Cardiac fibroblast (primary cell): ENCODE results near the gene FOXP3.

Experiments used
- DNase-seq, 2 donors: peaks; one replicate each; pipeline versions ENCODE4 v3.0.0 to v3.0.0-alpha.2; 2010; ENCODE audit warnings: low read depth in 2 of 2
- H3K4me3 ChIP-seq, 2 donors: replicated peaks in 1 of 2; 1 replicate in 1 of 2; 2 replicates in 1 of 2; pipeline ENCODE4 v1.5.1; 2011; ENCODE audit warnings: low read depth in 2 of 2, low read length in 2 of 2, mild to moderate bottlenecking in 2 of 2, moderate library complexity in 1 of 2
- TF ChIP-seq, protein P1 (sequence below): IDR thresholded peaks from one replicate; pipeline ENCODE4 v1.5.1; 2011; ENCODE audit warnings: low read depth, mild to moderate bottlenecking, low read length, inconsistent platforms

FOXP3 gene

DNA sequence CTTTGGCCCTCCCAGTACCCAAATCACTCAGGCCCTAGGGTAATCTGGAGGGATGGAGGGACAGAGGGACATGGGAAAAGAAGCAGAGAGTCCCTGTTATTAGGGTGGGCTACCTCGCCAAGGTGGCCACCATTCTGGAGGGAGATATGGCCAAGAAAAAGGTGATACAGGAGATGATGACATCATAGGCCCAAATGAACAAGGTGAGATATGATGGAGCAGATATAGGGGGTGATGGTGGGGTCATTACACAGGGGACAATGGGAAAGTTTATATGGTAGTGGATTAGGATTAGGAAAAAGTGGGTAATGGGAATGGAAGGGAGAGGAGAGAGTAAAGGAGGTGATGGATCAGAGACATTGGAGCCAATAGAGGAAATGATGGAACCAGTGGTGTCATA is 51.6 kb downstream of the FOXP3 start:
- no peak overlapping the region for H3K4me3 ChIP-seq
- no peak for DNase-seq
- TF ChIP-seq, protein P1, sequence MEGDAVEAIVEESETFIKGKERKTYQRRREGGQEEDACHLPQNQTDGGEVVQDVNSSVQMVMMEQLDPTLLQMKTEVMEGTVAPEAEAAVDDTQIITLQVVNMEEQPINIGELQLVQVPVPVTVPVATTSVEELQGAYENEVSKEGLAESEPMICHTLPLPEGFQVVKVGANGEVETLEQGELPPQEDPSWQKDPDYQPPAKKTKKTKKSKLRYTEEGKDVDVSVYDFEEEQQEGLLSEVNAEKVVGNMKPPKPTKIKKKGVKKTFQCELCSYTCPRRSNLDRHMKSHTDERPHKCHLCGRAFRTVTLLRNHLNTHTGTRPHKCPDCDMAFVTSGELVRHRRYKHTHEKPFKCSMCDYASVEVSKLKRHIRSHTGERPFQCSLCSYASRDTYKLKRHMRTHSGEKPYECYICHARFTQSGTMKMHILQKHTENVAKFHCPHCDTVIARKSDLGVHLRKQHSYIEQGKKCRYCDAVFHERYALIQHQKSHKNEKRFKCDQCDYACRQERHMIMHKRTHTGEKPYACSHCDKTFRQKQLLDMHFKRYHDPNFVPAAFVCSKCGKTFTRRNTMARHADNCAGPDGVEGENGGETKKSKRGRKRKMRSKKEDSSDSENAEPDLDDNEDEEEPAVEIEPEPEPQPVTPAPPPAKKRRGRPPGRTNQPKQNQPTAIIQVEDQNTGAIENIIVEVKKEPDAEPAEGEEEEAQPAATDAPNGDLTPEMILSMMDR, result no peak

GRCh38 chrX:49212209-49212608 is 52.3 kb downstream of the FOXP3 start:
- no peak overlapping the region for H3K4me3 ChIP-seq
- no peak for DNase-seq
- TF ChIP-seq, protein P1, result no peak

- TF ChIP-seq, protein P1, result no peak
- H3K4me3 ChIP-seq, result no peak overlapping the region
- no peak for DNase-seq
Observed at GRCh38 chrX:49211074-49211473, 53.4 kb downstream of the FOXP3 start.

- no peak overlapping the region for H3K4me3 ChIP-seq
- TF ChIP-seq, protein P1, result no peak
- DNase-seq, result no peak
Observed at GRCh38 chrX:49210406-49210805, 54.1 kb downstream of the FOXP3 start.

DNA sequence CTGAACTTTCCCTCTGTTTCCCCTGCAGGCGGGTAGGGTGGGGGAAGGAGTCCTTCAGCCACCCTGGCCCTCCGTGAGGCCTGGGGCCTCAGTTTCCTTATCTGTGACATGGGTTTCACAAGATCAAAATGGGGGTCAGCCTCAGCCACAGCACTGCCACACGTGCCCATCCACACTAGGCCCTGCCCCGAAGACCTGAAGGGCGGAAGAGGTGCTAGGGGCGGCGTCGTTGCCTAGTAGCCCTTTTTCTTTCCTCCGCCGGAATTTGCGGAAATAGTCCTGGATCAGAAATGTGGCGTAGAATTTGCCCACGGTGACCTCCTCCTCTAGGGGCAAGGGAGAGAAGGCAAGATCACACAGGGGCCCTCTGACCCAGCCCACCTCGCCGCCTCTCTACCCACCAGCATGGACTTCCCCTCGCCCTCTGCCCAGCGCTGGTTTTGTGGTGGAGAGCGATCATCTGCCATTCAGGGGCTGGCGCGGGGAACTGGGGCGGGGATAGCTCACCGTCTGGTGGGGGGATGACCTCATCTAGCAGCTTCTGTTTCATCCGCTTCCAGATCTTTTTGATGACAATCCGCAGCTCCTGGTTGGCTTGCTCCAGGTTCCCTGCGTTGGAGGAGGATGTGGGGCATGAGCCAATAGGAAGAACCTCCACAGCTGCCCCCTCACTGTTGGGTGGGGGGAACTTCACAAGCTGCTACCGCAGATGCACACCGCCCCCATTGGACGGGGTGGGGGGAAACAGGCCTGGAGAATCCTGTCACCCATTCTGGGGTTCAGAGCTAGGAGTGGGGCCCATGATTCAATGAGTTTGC is 54.9 kb downstream of the FOXP3 start:
- TF ChIP-seq, protein P1, result no peak
- no peak for DNase-seq
- no peak overlapping the region for H3K4me3 ChIP-seq

DNA sequence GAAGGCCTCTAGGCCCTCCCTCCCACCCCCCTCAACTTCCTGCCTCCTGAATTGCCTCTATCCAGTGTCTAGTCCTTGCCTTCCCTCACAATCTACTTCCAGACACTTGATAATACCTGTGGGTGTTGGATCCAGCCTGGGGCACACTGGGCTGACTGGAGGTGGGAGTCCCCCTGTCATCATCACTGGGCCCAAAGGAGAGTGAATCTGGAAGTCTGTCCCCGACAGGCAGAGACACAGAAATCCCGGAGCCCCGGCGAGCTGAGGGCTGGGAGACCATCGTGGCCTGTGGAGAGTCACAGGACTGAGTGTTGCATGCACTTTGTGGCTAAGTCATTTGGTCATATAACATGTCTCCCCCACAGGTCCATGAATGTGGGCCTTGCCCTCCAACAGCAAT is 56.1 kb downstream of the FOXP3 start:
- no peak overlapping the region for H3K4me3 ChIP-seq
- DNase-seq, result no peak
- TF ChIP-seq, protein P1, result no peak

- TF ChIP-seq, protein P1, result no peak
- DNase-seq, result no peak
- H3K4me3 ChIP-seq, result no peak overlapping the region
Observed at GRCh38 chrX:49206543-49206942, 58.0 kb downstream of the FOXP3 start.
